HG03064 (cell line): Measurements from ENCODE around the gene ZNF304.

ENCODE experiments used
- ATAC-seq: cut with Tn5 transposase; IDR thresholded peaks from one replicate; pipeline ENCODE4 v1.9.1; 2021; ENCODE audit warnings: low read depth; ENCODE audit not compliant: unreplicated experiment

The ZNF304 gene

DNA sequence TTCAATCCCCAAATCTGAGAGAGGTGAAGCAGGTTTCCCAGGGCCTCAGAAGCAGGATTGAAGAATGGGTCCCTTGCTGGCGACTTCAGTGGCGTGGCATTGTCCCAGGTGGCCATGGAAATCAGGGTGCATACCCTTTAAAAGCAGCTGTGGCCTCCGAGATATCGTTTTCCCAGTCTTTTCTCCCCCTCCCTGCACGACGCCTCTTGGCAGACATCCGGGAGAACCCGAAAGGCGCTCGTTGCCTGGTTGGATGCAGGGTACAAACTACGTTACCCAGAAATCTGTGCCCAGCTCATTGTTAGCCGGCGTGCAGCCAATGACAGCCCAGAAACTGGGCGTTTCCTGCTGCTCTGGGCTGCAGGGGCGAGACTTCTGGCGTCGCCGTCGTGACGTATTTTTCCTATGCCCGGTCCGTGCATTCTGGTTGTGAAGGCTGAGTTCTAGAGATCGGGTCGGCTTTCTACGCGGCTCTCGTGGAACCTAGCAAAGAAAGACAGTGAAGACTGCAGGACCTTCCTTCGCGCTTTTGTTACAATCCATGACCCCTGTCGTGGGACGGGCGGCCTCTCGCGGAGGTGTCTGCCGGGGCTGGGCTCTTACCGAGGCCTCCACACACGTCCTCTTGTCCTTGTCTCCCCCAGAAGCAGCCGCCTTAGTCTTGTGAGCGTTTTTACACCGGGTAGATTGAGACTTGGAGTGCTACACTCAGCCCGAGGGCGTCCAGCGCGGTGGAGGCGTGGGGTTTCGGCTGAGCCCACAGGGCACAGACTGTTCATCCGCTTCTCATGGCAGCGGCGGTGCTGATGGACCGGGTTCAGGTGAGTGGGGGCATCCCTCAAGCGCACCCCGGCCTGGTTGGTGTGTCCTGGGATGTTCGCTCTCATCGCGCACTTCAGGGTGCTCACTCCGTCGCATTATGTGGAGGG lies at the start of gene ZNF304:
Gene ZNF304, plus strand, starts transcription at position 395 of the 929 bp plus-strand sequence. Its CDS starts 394 bp downstream, at position 789.
- ATAC-seq, result peak; percentile 97

DNA sequence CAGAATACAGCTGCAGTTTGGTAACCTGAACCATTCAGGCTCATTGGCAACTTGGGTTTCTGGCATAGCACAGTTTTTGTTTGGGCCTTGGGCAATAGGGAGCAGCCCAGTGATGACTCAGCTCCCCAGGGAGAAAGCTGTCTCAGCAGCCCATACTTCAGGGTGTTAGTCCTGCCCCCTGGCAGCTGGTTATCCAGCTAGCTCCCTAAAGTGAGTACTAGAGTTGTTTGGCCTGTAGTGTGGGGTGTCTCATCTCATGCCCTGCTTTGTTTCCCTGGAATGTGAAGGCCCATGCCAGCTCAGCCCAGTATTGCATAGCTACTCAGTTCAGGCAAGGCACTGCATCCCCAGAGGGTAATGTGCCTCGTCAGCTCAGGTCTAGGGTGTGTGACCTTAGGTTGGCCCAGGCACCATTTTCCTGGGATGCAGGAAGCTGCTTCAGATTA lies 49.0 kb upstream of the ZNF304 start:
- no peak for ATAC-seq

DNA sequence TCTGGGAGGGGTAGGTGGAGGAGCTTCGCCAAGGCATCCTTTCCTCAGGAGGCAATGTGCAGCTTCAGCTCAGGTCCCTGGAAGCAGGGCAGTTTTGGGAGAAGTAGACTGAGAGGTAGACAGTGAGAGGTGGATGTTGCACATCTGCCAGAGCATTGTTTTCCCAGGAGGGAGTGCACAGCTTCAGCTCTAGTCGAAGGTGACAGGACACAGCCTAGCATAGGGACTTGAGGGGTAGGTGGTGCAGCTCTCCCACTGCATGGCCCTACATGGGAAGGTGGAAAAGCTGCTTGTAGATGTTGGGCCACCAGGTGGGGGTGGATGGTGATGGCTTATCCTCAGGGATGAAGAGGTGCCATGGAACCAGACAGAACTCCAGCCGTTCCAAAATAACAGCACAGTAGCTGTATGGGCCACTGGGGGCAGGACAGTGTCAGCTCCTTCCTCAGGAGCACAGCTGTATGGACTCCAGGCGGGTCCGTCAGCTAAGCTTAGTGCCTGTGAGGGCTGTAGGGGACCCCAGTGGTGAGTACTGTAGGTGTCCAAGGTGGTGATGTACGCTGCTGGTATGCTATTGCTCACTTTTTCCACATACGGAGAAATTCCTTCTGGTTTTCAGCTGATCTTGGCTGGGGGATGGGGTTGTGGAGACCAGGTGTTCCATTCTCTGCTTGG lies 48.2 kb upstream of the ZNF304 start:
- no peak for ATAC-seq

DNA sequence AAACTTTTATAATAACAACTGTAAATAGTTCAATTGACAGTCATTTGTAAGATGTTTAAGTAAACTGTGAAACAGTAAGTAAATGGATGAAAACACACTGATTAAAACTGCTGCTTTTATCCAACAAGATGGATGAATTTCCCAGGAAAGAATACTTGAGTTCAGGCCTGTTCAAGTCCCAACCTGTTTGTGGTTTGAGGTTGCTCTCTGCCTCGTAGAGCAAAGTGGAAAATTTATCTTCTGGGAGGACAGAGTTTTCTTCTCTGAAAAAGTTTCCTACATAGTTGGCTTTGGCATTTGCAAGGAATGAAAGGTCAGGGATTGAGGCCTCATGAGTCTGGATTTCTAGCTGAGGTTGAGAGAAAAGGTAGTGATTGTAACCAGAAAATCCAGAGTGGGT lies 46.0 kb upstream of the ZNF304 start:
- no peak for ATAC-seq

DNA sequence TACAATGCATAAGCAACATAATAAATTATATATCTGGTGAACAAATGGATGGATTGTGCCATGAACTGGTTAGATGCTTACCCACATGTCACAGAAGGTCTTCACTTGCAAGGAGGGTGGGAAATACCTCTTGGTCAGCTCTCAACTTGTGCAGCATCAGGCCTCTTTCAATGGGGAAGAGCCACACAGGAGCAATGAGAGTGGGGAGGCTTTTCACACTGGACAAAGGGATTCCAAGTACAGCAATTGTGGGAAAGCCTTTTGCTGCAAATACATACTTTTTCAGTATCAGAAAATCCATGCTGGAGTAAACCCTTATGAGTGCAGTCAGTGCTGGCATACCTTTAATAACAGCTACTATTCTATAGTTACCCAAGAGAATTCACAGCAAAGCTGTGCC lies 42.6 kb upstream of the ZNF304 start:
- no peak for ATAC-seq

DNA sequence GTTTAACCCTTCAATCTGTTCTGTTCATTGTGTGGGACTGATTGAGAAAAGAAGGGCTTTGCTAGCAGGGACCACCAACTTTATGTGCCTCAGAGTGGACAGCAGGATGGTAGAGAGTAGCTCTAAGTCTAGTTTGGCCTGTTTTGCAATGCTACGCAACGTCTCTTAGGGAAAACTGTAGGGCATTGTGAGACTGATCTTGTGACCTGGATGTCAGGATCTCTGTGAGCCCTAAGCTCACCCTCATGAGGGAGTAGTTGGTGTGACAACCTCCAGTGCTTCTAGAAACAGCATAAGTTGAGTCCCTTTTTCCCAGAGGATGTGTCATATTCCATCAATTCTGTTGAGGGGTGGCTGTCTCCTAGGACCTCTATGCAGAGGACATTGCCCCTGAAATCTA lies 40.3 kb upstream of the ZNF304 start:
- no peak for ATAC-seq

DNA sequence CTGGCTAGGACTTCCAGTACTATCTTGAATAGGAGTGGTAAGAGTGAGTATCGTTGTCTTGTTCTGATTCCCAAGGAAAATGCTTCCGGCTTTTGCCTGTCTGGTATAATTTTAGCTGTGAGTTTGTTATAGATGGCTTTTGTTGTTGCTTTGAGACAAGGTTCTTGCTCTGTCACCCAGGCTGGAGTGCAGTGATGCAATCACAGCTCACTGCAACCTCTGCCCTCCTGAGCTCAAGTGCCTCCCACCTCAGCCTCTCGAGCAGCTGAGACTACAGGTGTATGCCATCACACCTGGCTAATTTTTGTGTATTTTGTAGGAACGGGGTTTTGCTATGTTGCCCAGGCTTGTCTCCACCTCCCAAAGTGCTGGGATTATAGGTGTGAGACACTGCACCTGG lies 36.9 kb upstream of the ZNF304 start:
- ATAC-seq, result no peak

DNA sequence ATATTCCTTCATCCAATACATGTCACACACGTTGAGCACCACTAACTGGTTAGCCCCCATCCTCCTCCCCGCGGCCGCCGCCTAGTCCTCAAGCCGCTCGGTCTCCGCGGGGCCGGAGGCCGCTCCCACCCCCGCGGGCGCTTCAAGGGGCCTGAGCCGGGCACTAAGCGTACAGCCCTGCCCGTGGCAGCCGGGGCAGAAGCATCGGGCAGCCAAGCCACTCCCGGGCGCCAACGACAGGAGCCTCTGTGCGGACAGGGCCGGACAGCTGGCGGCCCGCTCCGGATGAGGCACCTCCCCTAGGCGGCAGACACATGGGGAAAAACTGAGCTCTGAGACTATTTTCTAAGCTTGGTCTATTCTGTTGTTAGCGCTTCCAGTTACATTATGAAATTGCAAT lies 33.6 kb upstream of the ZNF304 start:
- no peak for ATAC-seq

DNA sequence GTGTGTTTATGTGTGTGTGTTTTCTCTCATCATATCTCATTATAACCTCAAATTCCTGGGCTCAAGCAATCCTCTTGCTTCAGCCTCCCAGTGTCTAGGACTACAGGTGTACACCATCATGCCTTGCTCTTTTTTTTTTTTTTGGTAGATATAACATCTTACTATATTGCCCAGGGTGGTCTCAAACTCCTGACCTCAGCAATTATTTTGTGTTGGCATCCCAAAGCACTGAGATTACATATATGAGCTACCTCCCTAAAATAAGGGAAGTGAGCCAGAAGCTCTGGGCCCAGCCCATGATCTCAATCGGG lies 31.2 kb upstream of the ZNF304 start:
- ATAC-seq, result no peak

DNA sequence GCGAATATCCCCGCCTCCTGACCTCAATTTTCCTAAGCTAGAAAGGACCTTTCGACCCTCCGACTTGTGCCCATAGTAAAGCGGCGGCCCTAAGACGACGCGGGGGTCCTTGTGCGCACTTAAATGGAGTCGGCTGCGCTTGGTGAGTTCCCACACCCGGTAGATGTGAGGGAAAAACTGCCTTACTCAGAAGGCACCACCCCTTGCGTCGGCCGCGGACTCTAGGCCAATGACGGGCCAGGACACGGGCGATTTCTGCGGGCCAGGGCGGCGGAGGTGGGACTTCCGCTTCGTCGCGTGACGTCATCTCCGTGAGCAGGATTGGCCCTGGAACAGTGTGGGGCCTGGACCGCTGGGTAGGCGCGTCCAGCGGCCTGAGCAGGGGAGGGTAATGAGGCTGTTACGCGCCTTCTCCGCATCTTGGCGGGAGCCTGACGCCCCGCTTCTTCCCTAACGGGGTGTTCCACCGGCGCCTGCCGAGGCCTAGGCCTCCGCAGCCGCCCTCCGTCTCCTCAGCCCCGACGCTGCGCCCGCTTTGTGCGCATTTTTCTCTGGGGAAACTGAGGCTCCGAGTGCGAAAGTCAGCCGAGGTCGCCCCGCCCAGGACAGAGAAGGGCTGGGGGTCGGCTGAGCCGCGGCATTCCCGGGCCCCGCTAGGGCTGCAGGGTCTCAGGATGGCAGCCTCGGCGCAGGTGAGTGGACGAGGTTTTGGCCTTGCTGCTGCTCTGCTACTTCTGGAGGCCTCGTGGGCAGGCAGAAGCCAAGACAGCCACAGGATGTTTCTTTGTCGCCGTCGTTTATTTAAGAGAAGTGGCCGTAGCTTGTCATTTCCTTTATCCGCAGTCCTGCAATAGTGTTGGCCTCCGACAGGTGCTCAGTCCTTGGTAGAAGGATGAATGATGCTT lies 30.6 kb upstream of the ZNF304 start, which contains the start of gene ZNF543:
Gene ZNF543, plus strand, starts transcription at position 293 of the 905 bp plus-strand sequence. Its CDS starts 382 bp downstream, at position 675.
- ATAC-seq, result peak; percentile 88

DNA sequence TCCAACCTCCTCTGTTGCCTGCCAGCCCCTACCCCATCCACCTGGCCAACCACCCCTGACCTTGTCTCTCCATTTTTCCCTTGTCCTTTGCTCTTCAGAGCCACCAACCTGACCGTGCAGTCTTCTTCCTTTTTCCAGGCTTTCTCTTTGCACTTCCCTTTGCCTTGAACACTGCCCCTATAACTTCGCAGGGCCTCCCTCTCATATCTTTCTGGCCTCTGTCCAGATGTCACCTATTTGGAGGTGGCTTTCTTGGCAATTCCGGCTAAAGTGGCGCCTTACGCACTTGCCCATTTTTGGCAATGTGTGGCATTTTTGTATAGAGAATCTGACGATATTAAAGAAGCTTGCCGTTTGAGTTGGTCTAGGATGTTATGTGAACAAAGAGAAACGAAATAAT lies 30.0 kb upstream of the ZNF304 start:
- ATAC-seq, result no peak

DNA sequence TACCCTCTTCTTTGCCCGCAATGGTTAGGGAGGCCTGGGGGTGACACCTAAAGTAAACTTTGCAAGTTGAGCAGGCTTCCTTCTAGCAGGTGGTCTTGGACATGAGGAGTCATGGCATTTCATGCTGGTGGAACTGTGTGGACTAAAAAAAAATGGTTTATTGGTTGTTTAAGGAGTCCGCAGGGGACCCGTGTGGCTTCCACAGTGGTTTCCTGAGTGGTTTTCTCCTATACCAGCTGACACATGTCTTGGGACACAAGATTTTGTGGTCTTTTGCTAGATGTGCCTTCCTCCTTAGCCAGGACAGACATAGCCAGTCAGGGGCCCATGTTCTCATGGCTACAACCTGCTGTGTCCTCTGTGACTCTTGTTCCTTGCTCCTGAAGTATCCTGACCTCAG lies 29.3 kb upstream of the ZNF304 start:
- ATAC-seq, result no peak

DNA sequence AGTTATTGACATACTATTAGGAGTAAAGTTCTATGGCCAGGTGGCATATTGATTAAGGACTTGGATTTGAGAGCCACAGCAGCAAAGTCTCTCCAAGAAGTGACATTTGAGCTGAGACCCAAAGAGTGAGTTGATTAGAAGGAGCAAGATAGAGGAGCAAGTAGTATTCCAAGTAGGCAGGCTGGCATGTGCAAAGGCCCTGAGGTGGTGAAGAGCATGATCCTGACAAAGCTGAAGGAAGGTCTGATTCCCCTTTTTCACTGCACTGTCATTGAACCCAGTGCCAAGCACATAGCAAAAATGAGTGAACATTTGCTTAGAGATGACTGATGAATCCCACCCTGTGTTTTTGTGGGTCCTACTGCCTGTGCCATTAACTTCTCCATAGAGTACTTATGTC lies 26.1 kb upstream of the ZNF304 start:
- no peak for ATAC-seq

DNA sequence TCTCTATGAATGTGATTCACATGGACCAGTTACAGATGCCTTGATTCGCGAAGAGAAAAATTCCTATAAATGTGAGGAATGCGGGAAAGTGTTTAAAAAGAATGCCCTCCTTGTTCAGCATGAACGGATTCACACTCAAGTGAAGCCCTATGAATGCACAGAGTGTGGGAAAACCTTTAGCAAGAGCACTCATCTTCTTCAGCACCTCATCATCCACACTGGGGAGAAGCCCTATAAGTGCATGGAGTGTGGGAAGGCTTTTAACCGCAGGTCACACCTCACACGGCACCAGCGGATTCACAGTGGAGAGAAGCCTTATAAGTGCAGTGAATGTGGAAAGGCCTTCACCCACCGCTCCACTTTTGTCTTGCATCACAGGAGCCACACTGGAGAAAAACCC lies 23.1 kb upstream of the ZNF304 start:
- no peak for ATAC-seq

DNA sequence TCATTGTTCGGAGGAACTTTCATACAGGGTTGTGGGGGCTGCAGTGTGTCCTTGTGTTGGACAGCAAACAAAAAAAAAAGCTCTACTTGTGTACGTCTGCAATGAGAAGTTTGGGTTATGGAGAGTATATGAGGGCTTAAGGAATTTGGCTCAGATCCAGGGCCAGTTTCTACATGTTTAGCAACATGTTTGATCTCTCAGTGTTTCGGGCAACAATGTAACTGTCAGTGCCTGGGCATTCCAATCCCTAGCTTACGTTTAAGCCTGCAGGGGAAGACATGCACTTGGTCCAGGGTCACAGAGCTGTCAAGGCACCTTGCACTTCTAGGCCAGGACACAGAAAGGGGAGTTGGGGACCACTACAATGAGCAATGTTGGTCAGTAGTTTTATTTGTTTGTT lies 16.9 kb upstream of the ZNF304 start:
- no peak for ATAC-seq

DNA sequence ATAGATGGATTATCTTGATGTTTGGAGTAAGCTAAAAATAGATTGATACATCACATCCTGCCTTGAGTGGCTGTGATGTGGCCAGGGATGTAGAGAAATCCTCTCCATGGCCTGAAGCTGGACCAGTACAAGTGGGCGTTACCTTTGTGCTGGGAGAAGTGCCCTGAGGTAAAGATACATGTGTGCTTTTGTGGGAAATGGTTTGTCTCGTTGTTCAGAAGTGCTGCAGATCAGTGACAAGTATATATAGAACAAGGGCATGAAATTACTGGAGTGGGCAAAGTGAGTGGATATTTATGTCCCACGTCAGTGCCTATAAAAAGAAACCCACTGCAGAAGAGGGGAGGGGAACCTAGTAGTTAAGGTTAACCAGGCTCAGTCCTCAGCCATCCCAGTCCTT lies 12.2 kb upstream of the ZNF304 start:
- no peak for ATAC-seq

DNA sequence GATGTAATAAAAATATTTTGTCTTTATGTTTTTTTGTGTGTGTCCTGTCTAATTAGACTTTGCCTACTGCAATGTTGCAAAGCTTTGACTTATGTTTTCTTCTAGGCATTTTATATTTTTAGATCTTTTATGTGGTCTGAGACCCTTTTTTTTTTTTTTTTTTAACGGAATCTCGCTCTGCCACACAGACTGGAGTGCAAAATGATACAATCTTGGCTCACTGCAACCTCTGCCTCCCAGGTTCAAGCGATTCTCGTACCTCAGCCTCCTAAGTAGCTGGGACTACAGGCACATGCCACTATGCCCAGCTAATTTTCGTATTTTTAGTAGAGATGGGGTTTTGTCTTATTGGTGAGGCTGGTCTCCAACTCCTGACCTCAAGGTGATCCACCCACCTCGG lies 8.5 kb upstream of the ZNF304 start:
- no peak for ATAC-seq

DNA sequence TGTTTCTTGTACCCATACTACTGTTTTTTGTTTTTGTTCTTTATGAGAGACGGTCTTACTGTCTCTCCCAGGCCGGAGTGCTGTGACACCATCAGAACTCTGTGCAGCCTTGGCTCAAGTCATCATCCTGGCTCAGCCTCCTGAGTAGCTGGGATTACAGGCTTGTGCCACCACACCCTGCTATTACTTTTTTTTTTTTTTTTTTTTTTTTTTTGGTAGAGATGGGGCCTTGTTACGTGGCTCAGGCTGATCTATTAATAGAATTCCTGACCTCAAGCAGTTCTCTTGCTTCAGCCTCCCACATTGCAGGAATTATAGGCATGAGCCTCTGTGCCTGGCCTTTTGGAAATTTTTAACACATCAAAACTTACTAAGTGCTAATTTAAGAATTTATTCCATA lies 2.9 kb upstream of the ZNF304 start:
- ATAC-seq, result no peak

DNA sequence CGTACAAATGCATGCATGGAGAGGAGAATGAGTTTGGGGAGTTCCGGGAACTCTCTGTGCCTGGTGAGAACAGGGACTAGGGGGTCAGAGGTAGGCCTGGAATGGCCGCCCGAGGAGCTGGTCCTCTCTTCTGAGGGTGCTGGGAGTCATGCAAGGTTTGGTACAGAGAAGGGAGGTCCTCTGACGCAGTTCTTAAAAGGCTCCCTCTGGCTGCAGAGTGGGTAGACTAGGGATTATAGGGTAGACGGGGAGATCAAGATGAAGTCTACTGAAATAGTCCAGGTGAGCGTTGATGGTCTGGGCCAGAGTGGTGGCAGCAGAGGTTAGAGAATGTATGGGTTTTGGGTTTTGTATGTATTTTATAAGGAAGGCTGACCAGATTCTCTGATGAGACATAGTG lies 796 bp downstream of the ZNF304 start:
- no peak for ATAC-seq

DNA sequence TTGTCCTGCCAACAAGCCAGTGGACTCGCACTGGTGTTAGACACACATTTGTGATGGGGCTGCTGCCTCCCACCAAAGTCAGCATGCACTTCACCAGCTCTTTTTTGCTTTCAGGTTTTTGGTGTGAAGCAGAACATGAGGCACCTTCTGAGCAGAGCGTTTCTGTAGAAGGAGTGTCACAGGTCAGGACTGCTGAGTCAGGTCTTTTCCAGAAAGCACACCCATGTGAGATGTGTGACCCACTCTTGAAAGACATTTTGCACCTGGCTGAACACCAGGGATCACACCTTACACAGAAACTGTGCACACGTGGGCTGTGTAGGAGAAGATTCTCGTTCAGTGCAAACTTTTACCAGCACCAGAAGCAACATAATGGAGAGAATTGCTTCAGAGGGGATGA lies 4.8 kb downstream of the ZNF304 start:
- ATAC-seq, result no peak

DNA sequence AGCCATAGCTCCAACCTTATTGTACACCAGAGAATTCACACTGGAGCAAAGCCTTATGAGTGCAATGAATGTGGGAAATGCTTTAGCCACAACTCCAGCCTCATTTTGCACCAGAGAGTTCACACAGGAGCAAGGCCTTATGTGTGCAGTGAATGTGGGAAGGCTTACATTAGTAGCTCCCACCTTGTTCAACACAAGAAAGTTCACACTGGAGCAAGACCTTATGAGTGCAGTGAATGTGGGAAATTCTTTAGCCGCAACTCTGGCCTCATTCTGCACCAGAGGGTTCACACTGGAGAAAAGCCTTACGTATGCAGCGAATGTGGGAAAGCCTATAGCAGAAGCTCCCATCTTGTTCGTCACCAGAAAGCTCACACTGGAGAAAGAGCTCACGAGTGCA lies 6.3 kb downstream of the ZNF304 start:
- no peak for ATAC-seq
